Keratinocyte (primary cell): ENCODE measurements around the gene SNX30. TPM values are rescaled to one million over a fixed set of nuclear protein-coding genes. Genes with fewer than 3 reads are reported as not detected.

ENCODE experiments used
- DNase-seq: peaks from one replicate; pipeline ENCODE4 v3.0.0-alpha.2; 2011; ENCODE audit warnings: low read depth, missing footprints, low spot score
- FAIRE-seq: peaks from 2 replicates; lab custom pipeline; 2011; peaks lifted over from hg19 to GRCh38; lab: Jason Lieb, UNC
- H2AFZ ChIP-seq: 2 replicates; pipeline ENCODE4 v1.6.0; 2012; ENCODE audit warnings: low read length, control low read depth, inconsistent platforms; ENCODE audit not compliant: control insufficient read depth
- H3K27ac ChIP-seq: 2 replicates; pipeline ENCODE4 v1.5.1; 2011; ENCODE audit warnings: low read length; ENCODE audit not compliant: control insufficient read depth, insufficient read depth
- H3K27me3 ChIP-seq: 3 replicates; pipeline ENCODE4 v1.6.0; 2011; ENCODE audit warnings: low read length; ENCODE audit not compliant: control insufficient read depth, insufficient read depth; ENCODE audit errors: extremely low read depth
- H3K36me3 ChIP-seq, 2 experiments: 2 replicates in 1 of 2; 3 replicates in 1 of 2; pipeline ENCODE4 v1.5.1; 2011; ENCODE audit warnings: low read length in 2 of 2, mild to moderate bottlenecking in 1 of 2; ENCODE audit not compliant: control insufficient read depth in 2 of 2, insufficient read depth in 2 of 2; ENCODE audit errors: extremely low read depth in 1 of 2
- H3K4me1 ChIP-seq: 3 replicates; pipeline ENCODE4 v1.5.1; 2011; ENCODE audit warnings: low read length; ENCODE audit not compliant: control insufficient read depth, insufficient read depth; ENCODE audit errors: extremely low read depth
- H3K4me2 ChIP-seq: 3 replicates; pipeline ENCODE4 v1.6.0; 2011; ENCODE audit warnings: low read depth, low read length; ENCODE audit not compliant: control insufficient read depth, insufficient read depth; ENCODE audit errors: extremely low read depth
- H3K4me3 ChIP-seq, 3 experiments: fragments of 200-600 bp in 1 of 3; sonication (generic) in 1 of 3; 2 replicates in 2 of 3; 3 replicates in 1 of 3; pipeline ENCODE4 v1.5.1; 2011 to 2016; ENCODE audit warnings: low read length in 3 of 3, mild to moderate bottlenecking in 3 of 3, control low read depth in 2 of 3, inconsistent platforms in 1 of 3, low read depth in 1 of 3, mixed read lengths in 1 of 3, mixed run types in 1 of 3, moderate library complexity in 1 of 3; ENCODE audit not compliant: control insufficient read depth in 2 of 3, insufficient read depth in 2 of 3; ENCODE audit errors: extremely low read depth in 1 of 3
- H3K79me2 ChIP-seq: 2 replicates; pipeline ENCODE4 v1.6.0; 2012; ENCODE audit warnings: low read length; ENCODE audit not compliant: control insufficient read depth, insufficient read depth
- H3K9ac ChIP-seq: 3 replicates; pipeline ENCODE4 v1.6.0; 2011; ENCODE audit warnings: low read length; ENCODE audit not compliant: control insufficient read depth, insufficient read depth; ENCODE audit errors: extremely low read depth
- H3K9me1 ChIP-seq: 3 replicates; pipeline ENCODE4 v1.6.0; 2011; ENCODE audit warnings: low read length; ENCODE audit not compliant: control insufficient read depth, insufficient read depth; ENCODE audit errors: extremely low read depth
- H3K9me3 ChIP-seq: 2 replicates; pipeline ENCODE4 v1.5.1; 2012; ENCODE audit warnings: low read depth, low read length; ENCODE audit not compliant: control insufficient read depth
- H4K20me1 ChIP-seq: 3 replicates; pipeline ENCODE4 v1.6.0; 2011; ENCODE audit warnings: low read length; ENCODE audit not compliant: control insufficient read depth, insufficient read depth; ENCODE audit errors: extremely low read depth
- CTCF ChIP-seq, 3 experiments: IDR thresholded peaks in 1 of 3; conservative IDR thresholded peaks in 1 of 3; optimal IDR thresholded peaks in 1 of 3; 2 replicates in 2 of 3; 3 replicates in 1 of 3; pipeline versions ENCODE3 to v1.5.1; 2011; ENCODE audit warnings: low read length in 3 of 3, mild to moderate bottlenecking in 3 of 3, moderate library complexity in 2 of 3, control low read depth in 1 of 3, inconsistent platforms in 1 of 3; ENCODE audit not compliant: insufficient read depth in 2 of 3; ENCODE audit errors: extremely low read depth in 1 of 3
- EZH2 ChIP-seq: IDR thresholded peaks from one replicate; pipeline ENCODE4 v1.6.1; 2012; ENCODE audit warnings: inconsistent platforms, mild to moderate bottlenecking, low read length, moderate library complexity
- dilution Hi-C: fragments of 300-500 bp; cut with MboI; formaldehyde crosslinking; loops from one replicate; pipeline ENCODE4 v1.7.0; 2020; ENCODE audit warnings: low sequenced_read_pairs; ENCODE audit not compliant: extremely low pct_ligation_motif_present
- polyA plus RNA-seq, 5 experiments: library from polyadenylated mRNA; depleted of rRNA in 3 of 5; stranded (reverse) in 3 of 5; stranded (forward) in 1 of 5; unstranded in 1 of 5; fragments of >200 nt; gene quantifications; 1 replicate in 1 of 5; 2 replicates in 3 of 5; 3 replicates in 1 of 5; pipeline versions ENCODE4 v1.2.1 to v1.2.3, GENCODE V29; 2011 to 2012; ENCODE audit warnings: missing spikeins in 2 of 5, low read depth in 1 of 5, low replicate concordance in 1 of 5

Gene SNX30
- polyA plus RNA-seq, 1 donor (not counting 4 experiments of a cell fraction or from before 2014, with no cell fraction given): 9.0 TPM

- dilution Hi-C loops: no loop called here
- H4K20me1 ChIP-seq: no peaks in the 10 kb centered on the region
- H3K4me2 ChIP-seq: no peak overlapping the region
- no peak overlapping the region for H3K27ac ChIP-seq
- H2AFZ ChIP-seq: no peak overlapping the region
- DNase-seq (no peak), FAIRE-seq (no peak)
- H3K79me2 ChIP-seq: no peaks in the 10 kb centered on the region
- H3K4me3 ChIP-seq: no peak overlapping the region
- H3K9me1 ChIP-seq: no peaks in the 10 kb centered on the region
- H3K9me3 ChIP-seq: no peaks in the 10 kb centered on the region
- no peak overlapping the region for H3K9ac ChIP-seq
- H3K36me3 ChIP-seq: peaks cover 4 to 6% of the 10 kb centered on the region in 2 experiments
- no peaks in the 10 kb centered on the region for H3K27me3 ChIP-seq
- TF ChIP-seq CTCF (optimal IDR thresholded peaks at IDR 0.05 in 1 of 3, IDR thresholded peaks at IDR 0.05 in 1 of 3, conservative IDR thresholded peaks at IDR 0.05 in 1 of 3; ENCODE audit: extremely low read depth in 1 of 3, insufficient read depth in 2 of 3, low read length in 3 of 3) (no peak), EZH2 (no peak)
- peaks cover 2% of the 10 kb centered on the region for H3K4me1 ChIP-seq
These were observed 98.0 kb downstream of the SNX30 start for GRCh38 chr9:112848316-112849151.

GRCh38 chr9:112849363-112849922 lies 98.9 kb downstream of the SNX30 start:
- Histone ChIP-seq H3K79me2 (no peaks in the 10 kb centered on the region), H3K36me3 (peaks cover 4 to 6% of the 10 kb centered on the region in 2 experiments), H4K20me1 (no peaks in the 10 kb centered on the region), H3K27me3 (no peaks in the 10 kb centered on the region), H3K9me3 (no peaks in the 10 kb centered on the region), H2AFZ (no peak overlapping the region), H3K4me1 (peaks cover 2% of the 10 kb centered on the region), H3K4me2 (no peak overlapping the region), H3K9me1 (no peaks in the 10 kb centered on the region), H3K27ac (no peak overlapping the region), H3K4me3 (no peak overlapping the region), H3K9ac (no peak overlapping the region)
- TF ChIP-seq CTCF (optimal IDR thresholded peaks at IDR 0.05 in 1 of 3, IDR thresholded peaks at IDR 0.05 in 1 of 3, conservative IDR thresholded peaks at IDR 0.05 in 1 of 3; ENCODE audit: extremely low read depth in 1 of 3, insufficient read depth in 2 of 3, low read length in 3 of 3) (no peak), EZH2 (no peak)
- dilution Hi-C loops: no loop called here
- DNase-seq (no peak), FAIRE-seq (no peak)
